H1 (cell line): ENCODE results near the gene EPRS1. TPM values are rescaled to one million over a fixed set of nuclear protein-coding genes. Genes with fewer than 3 reads are reported as not detected.

Source experiments
- CTCF ChIA-PET: fragments of 300-600 bp; sonication (Branson Sonifier 250); formaldehyde crosslinking; loops from one replicate; lab custom pipeline; 2021; ENCODE audit not compliant: partially characterized antibody; lab: Charles Lee
- POLR2A ChIA-PET: fragments of 300-600 bp; sonication (Branson Sonifier 250); formaldehyde crosslinking; loops from one replicate; lab custom pipeline; 2021; ENCODE audit warnings: inconsistent platforms; ENCODE audit not compliant: partially characterized antibody; lab: Charles Lee
- DNase-seq, 2 experiments: peaks; one replicate each; pipeline versions ENCODE4 v3.0.0 to v3.0.0-alpha.2; 2010 to 2022; ENCODE audit warnings: low spot score in 2 of 2, low read depth in 1 of 2, mixed read lengths in 1 of 2
- FAIRE-seq: peaks from 2 replicates; lab custom pipeline; 2011; peaks lifted over from hg19 to GRCh38; lab: Jason Lieb, UNC
- H2AFZ ChIP-seq: 2 replicates; pipeline ENCODE4 v1.8.1; 2012; ENCODE audit warnings: low read length, inconsistent platforms
- H2AK5ac ChIP-seq: 2 replicates; pipeline ENCODE4 v1.6.1; 2013; ENCODE audit warnings: low read depth, low read length
- H2BK120ac ChIP-seq: replicated peaks from 2 replicates; pipeline ENCODE3; 2013; ENCODE audit warnings: low read depth, low read length, inconsistent platforms
- H2BK12ac ChIP-seq: 2 replicates; pipeline ENCODE4 v1.6.1; 2013; ENCODE audit warnings: low read depth, low read length
- H2BK15ac ChIP-seq: 2 replicates; pipeline ENCODE4 v1.6.1; 2013; ENCODE audit warnings: low read length
- H2BK20ac ChIP-seq: 2 replicates; pipeline ENCODE4 v1.6.1; 2013; ENCODE audit warnings: low read length
- H2BK5ac ChIP-seq: 2 replicates; pipeline ENCODE4 v1.6.1; 2013; ENCODE audit warnings: low read depth, low read length
- H3K14ac ChIP-seq: 2 replicates; pipeline ENCODE4 v1.6.1; 2013; ENCODE audit warnings: inconsistent platforms; ENCODE audit not compliant: insufficient read length
- H3K18ac ChIP-seq: 2 replicates; pipeline ENCODE4 v1.6.1; 2013; ENCODE audit warnings: low read length; ENCODE audit errors: extremely low read depth
- H3K23ac ChIP-seq: 2 replicates; pipeline ENCODE4 v1.6.1; 2013; ENCODE audit warnings: inconsistent platforms; ENCODE audit not compliant: insufficient read length
- H3K23me2 ChIP-seq: 2 replicates; pipeline ENCODE4 v1.6.1; 2013; ENCODE audit warnings: low read depth, low read length
- H3K27ac ChIP-seq: 2 replicates; pipeline ENCODE4 v1.6.1; 2011; ENCODE audit warnings: low read depth, low read length, inconsistent platforms
- H3K27me3 ChIP-seq, 4 experiments: replicated peaks in 1 of 4; 1 replicate in 1 of 4; 2 replicates in 3 of 4; pipeline versions ENCODE4 v1.6.1 to v1.8.1; 2011 to 2013; ENCODE audit warnings: low read length in 3 of 4, mild to moderate bottlenecking in 3 of 4, inconsistent platforms in 2 of 4, mixed read lengths in 2 of 4, moderate library complexity in 1 of 4; ENCODE audit not compliant: control insufficient read depth in 3 of 4, insufficient read depth in 3 of 4; ENCODE audit errors: extremely low read depth in 1 of 4
- H3K36me3 ChIP-seq, 4 experiments: 2 replicates each; pipeline versions ENCODE4 v1.6.1 to v1.8.1; 2011 to 2013; ENCODE audit warnings: mild to moderate bottlenecking in 4 of 4, low read length in 3 of 4, moderate library complexity in 2 of 4, control low read depth in 1 of 4, inconsistent platforms in 1 of 4; ENCODE audit not compliant: insufficient read depth in 4 of 4, control insufficient read depth in 2 of 4
- H3K4ac ChIP-seq: replicated peaks from 2 replicates; pipeline ENCODE3; 2013; ENCODE audit warnings: low read length, low read depth, mixed read lengths, inconsistent platforms; ENCODE audit not compliant: insufficient read length
- H3K4me1 ChIP-seq, 4 experiments: replicated peaks in 1 of 4; 1 replicate in 1 of 4; 2 replicates in 3 of 4; pipeline versions ENCODE4 v1.6.1 to v1.8.1; 2011 to 2013; ENCODE audit warnings: low read length in 3 of 4, inconsistent platforms in 2 of 4, mixed read lengths in 1 of 4; ENCODE audit not compliant: insufficient read depth in 4 of 4, control insufficient read depth in 3 of 4
- H3K4me2 ChIP-seq, 2 experiments: 2 replicates each; pipeline versions ENCODE4 v1.6.1 to v1.8.1; 2011 to 2013; ENCODE audit warnings: low read depth in 2 of 2, low read length in 2 of 2, control low read depth in 1 of 2, inconsistent platforms in 1 of 2, mild to moderate bottlenecking in 1 of 2; ENCODE audit not compliant: insufficient read depth in 1 of 2
- H3K4me3 ChIP-seq, 4 experiments: fragments of 200-600, 300-600 bp in 1 of 4; sonication (generic), shearing (Covaris generic), sonication (Bioruptor Twin) in 1 of 4; 2 replicates each; pipeline versions ENCODE4 v1.5.1 to v1.8.1; 2011 to 2016; ENCODE audit warnings: low read length in 4 of 4, low read depth in 3 of 4, control low read depth in 2 of 4, inconsistent platforms in 2 of 4, mild to moderate bottlenecking in 2 of 4, mixed read lengths in 1 of 4, moderate library complexity in 1 of 4; ENCODE audit not compliant: insufficient read depth in 2 of 4; ENCODE audit errors: extremely low read depth in 1 of 4
- H3K56ac ChIP-seq: replicated peaks from 2 replicates; pipeline ENCODE3; 2013; ENCODE audit warnings: low read depth, mild to moderate bottlenecking, mixed read lengths, low read length, inconsistent platforms; ENCODE audit not compliant: insufficient read length
- H3K79me1 ChIP-seq: 2 replicates; pipeline ENCODE4 v1.6.1; 2013; ENCODE audit warnings: low read depth, low read length, control low read depth
- H3K79me2 ChIP-seq, 2 experiments: 2 replicates each; pipeline versions ENCODE4 v1.6.1 to v1.8.1; 2012 to 2013; ENCODE audit warnings: low read length in 2 of 2, mild to moderate bottlenecking in 2 of 2, inconsistent platforms in 1 of 2; ENCODE audit not compliant: insufficient read depth in 2 of 2, control insufficient read depth in 1 of 2
- H3K9ac ChIP-seq, 4 experiments: replicated peaks in 1 of 4; 1 replicate in 1 of 4; 2 replicates in 3 of 4; pipeline versions ENCODE4 v1.6.1 to v1.8.1; 2011 to 2013; ENCODE audit warnings: low read depth in 3 of 4, low read length in 3 of 4, control low read depth in 2 of 4, mild to moderate bottlenecking in 2 of 4, moderate library complexity in 2 of 4, inconsistent platforms in 1 of 4; ENCODE audit errors: extremely low read depth in 1 of 4
- H3K9me3 ChIP-seq, 2 experiments: 2 replicates each; pipeline versions ENCODE4 v1.6.1 to v1.8.1; 2012 to 2013; ENCODE audit warnings: mild to moderate bottlenecking in 2 of 2, moderate library complexity in 2 of 2, control low read depth in 1 of 2, inconsistent platforms in 1 of 2, low read depth in 1 of 2, low read length in 1 of 2, mixed read lengths in 1 of 2; ENCODE audit not compliant: insufficient read depth in 2 of 2
- H4K20me1 ChIP-seq, 2 experiments: replicated peaks in 1 of 2; 2 replicates each; pipeline versions ENCODE3 to v1.8.1; 2011 to 2013; ENCODE audit warnings: inconsistent platforms in 2 of 2, low read length in 2 of 2, mild to moderate bottlenecking in 1 of 2; ENCODE audit not compliant: insufficient read depth in 2 of 2, control insufficient read depth in 1 of 2
- H4K5ac ChIP-seq: 2 replicates; pipeline ENCODE4 v1.6.1; 2013; ENCODE audit warnings: low read length, low read depth, mixed read lengths, inconsistent platforms; ENCODE audit not compliant: insufficient read length
- H4K8ac ChIP-seq: 2 replicates; pipeline ENCODE4 v1.8.0; 2013; ENCODE audit warnings: mild to moderate bottlenecking, moderate library complexity, low read length, inconsistent platforms; ENCODE audit not compliant: insufficient read depth; ENCODE audit errors: extremely low read depth
- H4K91ac ChIP-seq: replicated peaks from 2 replicates; pipeline ENCODE3; 2013; ENCODE audit warnings: low read length, mixed read lengths, inconsistent platforms; ENCODE audit not compliant: insufficient read length
- BRCA1 ChIP-seq: IDR thresholded peaks from 2 replicates; pipeline ENCODE4 v1.6.1; 2012; ENCODE audit warnings: low read depth, low read length, improper control_type of control experiment
- CHD1 ChIP-seq: IDR thresholded peaks from 2 replicates; pipeline ENCODE4 v1.6.1; 2012; ENCODE audit warnings: low read depth, low read length, improper control_type of control experiment
- CTBP2 ChIP-seq: IDR thresholded peaks from 2 replicates; pipeline ENCODE4 v1.7.0; 2011; ENCODE audit warnings: borderline replicate concordance, mild to moderate bottlenecking, moderate library complexity, mixed read lengths, low read length; ENCODE audit not compliant: insufficient read depth, insufficient read length
- GABPA ChIP-seq: IDR thresholded peaks from 2 replicates; pipeline ENCODE4 v1.6.1; 2011; ENCODE audit warnings: mild to moderate bottlenecking, low read length, moderate library complexity, borderline replicate concordance; ENCODE audit not compliant: insufficient read depth
- MAFK ChIP-seq: IDR thresholded peaks from 2 replicates; pipeline ENCODE4 v1.6.1; 2012; ENCODE audit warnings: low read depth, mild to moderate bottlenecking, improper control_type of control experiment, low read length
- NRF1 ChIP-seq: IDR thresholded peaks from 2 replicates; pipeline ENCODE4 v1.6.1; 2011; ENCODE audit warnings: mild to moderate bottlenecking, low read depth, low read length, improper control_type of control experiment
- POLR2A ChIP-seq, 2 experiments: IDR thresholded peaks; 1 replicate in 1 of 2; 2 replicates in 1 of 2; pipeline ENCODE4 v1.6.1; 2011; ENCODE audit warnings: low read depth in 2 of 2, low read length in 2 of 2, mild to moderate bottlenecking in 2 of 2; ENCODE audit errors: control extremely low read depth in 1 of 2
- SAP30 ChIP-seq: fragments of 300-600 bp; sonication (generic); IDR thresholded peaks from 2 replicates; pipeline ENCODE4 v1.7.1; 2012; ENCODE audit warnings: low read length, moderate library complexity, mild to moderate bottlenecking, inconsistent platforms; ENCODE audit not compliant: insufficient read depth, insufficient replicate concordance
- SRF ChIP-seq: IDR thresholded peaks from 2 replicates; pipeline ENCODE4 v1.6.1; 2011; ENCODE audit warnings: mild to moderate bottlenecking, low read depth, low read length, moderate library complexity
- WGBS, 2 experiments: shearing (Covaris generic) in 1 of 2; methylation state at CpG; one replicate each; pipeline versions ENCODE4 v1.1.6 to v1.1.7; 2013 to 2015; ENCODE audit warnings: low lambda C conversion rate in 2 of 2, mixed read lengths in 2 of 2, inconsistent platforms in 1 of 2, low coverage in 1 of 2, missing lambda C conversion rate in 1 of 2; ENCODE audit not compliant: insufficient replicate concordance in 2 of 2, insufficient coverage in 1 of 2, insufficient read length in 1 of 2; ENCODE audit errors: extremely low coverage in 1 of 2, missing lambda C conversion rate in 1 of 2; 5-methylcytosine and 5-hydroxymethylcytosine counted together
- polyA plus RNA-seq, 7 experiments: library from polyadenylated mRNA; depleted of rRNA in 3 of 7; stranded (reverse) in 5 of 7; unstranded in 2 of 7; fragments of >200 nt in 5 of 7; fragments of 200-250 nt in 2 of 7; gene quantifications; 1 replicate in 5 of 7; 2 replicates in 1 of 7; 4 replicates in 1 of 7; pipeline versions ENCODE4 v1.2.1 to v1.2.3, GENCODE V29; 2011 to 2013; ENCODE audit warnings: missing spikeins in 2 of 7, mixed read lengths in 2 of 7
- total RNA-seq: library from RNA; stranded (reverse); fragmentation: NEBNext Ultra II Directional; extraction: Animal tissue kit (Norgen Biotek cat#: 25700); gene quantifications from 2 replicates; pipeline ENCODE4 v1.2.1, GENCODE V29; 2021
- TF ChIP-seq, protein P1 (sequence below): IDR thresholded peaks from 2 replicates; pipeline ENCODE4 v1.6.1; 2012; ENCODE audit warnings: low read length, inconsistent platforms
- TF ChIP-seq, protein P2 (sequence below): IDR thresholded peaks from 2 replicates; pipeline ENCODE4 v1.6.1; 2012; ENCODE audit warnings: inconsistent platforms

The EPRS1 gene
- total and polyA plus RNA-seq, 2 of the 8 experiments (the other 6 are each of a cell fraction or from before 2014, with no cell fraction given): 38.4 to 171 TPM

DNA sequence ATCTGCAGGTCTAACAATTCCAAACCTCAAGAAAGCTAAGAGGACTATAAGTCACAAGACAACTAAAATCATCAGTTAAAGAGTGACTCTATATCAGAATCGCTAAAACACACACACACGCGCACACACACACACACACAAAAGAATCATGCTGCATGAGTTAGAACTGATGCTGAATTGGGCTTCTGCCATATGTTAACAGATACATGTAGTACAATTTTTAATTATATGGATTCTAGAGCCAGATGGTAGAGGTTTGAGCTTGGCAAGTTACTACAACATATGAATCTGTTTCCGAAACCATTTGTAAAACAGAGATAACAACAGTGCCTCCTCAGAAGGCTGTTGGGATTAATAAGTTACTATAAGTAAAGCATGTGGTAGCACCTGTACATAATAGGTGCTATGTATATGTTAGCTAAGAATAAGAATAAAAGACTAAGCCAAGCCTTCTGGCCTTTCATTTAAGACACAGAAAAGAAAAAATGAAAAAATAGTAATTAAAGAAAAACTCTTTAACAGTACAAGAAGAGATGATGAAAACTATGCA, 17.9 kb downstream of the EPRS1 start:
- no peak overlapping the region for H3K23ac ChIP-seq
- H3K23me2 ChIP-seq: no peaks in the 10 kb centered on the region
- H2AK5ac ChIP-seq: no peak overlapping the region
- no peaks in the 10 kb centered on the region for H3K27me3 ChIP-seq
- no peak overlapping the region for H2AFZ ChIP-seq
- H3K4ac ChIP-seq: no peak overlapping the region
- no peak overlapping the region for H2BK15ac ChIP-seq
- H3K4me1 ChIP-seq: no peaks in the 10 kb centered on the region
- H3K4me2 ChIP-seq: no peak overlapping the region
- no peak overlapping the region for H2BK20ac ChIP-seq
- no peak overlapping the region for H3K9ac ChIP-seq
- H3K14ac ChIP-seq: no peak overlapping the region
- H3K18ac ChIP-seq: no peak overlapping the region
- CTCF ChIA-PET: interaction anchor here (0.9 kb wide), 1 partner anchor 62 kb away, joined by 4 read pairs; the partner anchor contains the start of gene BPNT1
- 89% methylated on average over 4 of the region's 4 CpGs; no CpG with 5 or more reads in 1 of the 2 experiments for WGBS, 2 experiments
- H2BK5ac ChIP-seq: no peak overlapping the region
- no peak overlapping the region for H3K27ac ChIP-seq
- peaks cover 2 to 52% (median 18%) of the 10 kb centered on the region in 4 experiments; a peak in 6 of 8 replicates for H3K36me3 ChIP-seq
- POLR2A ChIA-PET: no interaction called here
- H3K9me3 ChIP-seq: no peaks in the 10 kb centered on the region
- H3K79me1 ChIP-seq: no peaks in the 10 kb centered on the region
- no peak overlapping the region for H3K56ac ChIP-seq
- DNase-seq (no peak), FAIRE-seq (no peak)
- H4K91ac ChIP-seq: no peak overlapping the region
- H3K79me2 ChIP-seq: no peaks in the 10 kb centered on the region
- no peak overlapping the region for H3K4me3 ChIP-seq
- no peaks in the 10 kb centered on the region for H4K20me1 ChIP-seq
- no peak overlapping the region for H2BK120ac ChIP-seq
- H2BK12ac ChIP-seq: no peak overlapping the region
- no peak overlapping the region for H4K5ac ChIP-seq
- H4K8ac ChIP-seq: no peak overlapping the region
- TF ChIP-seq SAP30 (no peak), GABPA (no peak), NRF1 (no peak), BRCA1 (no peak), MAFK (no peak), POLR2A (IDR thresholded peaks at IDR 0.05; ENCODE audit: control extremely low read depth in 1 of 2, low read depth in 2 of 2, low read length in 2 of 2) (no peak), SRF (no peak), CTBP2 (no peak), CHD1 (no peak)
- TF ChIP-seq, protein P1, sequence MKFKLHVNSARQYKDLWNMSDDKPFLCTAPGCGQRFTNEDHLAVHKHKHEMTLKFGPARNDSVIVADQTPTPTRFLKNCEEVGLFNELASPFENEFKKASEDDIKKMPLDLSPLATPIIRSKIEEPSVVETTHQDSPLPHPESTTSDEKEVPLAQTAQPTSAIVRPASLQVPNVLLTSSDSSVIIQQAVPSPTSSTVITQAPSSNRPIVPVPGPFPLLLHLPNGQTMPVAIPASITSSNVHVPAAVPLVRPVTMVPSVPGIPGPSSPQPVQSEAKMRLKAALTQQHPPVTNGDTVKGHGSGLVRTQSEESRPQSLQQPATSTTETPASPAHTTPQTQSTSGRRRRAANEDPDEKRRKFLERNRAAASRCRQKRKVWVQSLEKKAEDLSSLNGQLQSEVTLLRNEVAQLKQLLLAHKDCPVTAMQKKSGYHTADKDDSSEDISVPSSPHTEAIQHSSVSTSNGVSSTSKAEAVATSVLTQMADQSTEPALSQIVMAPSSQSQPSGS: no peak
- TF ChIP-seq, protein P2, sequence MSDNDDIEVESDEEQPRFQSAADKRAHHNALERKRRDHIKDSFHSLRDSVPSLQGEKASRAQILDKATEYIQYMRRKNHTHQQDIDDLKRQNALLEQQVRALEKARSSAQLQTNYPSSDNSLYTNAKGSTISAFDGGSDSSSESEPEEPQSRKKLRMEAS: no peak
